Progenitor cell of endocrine pancreas (in vitro differentiated cells): ENCODE data around the gene GLYATL1. TPM values are rescaled to one million over a fixed set of nuclear protein-coding genes. Genes with fewer than 3 reads are reported as not detected.

Source experiments
- DNase-seq: peaks from one replicate; pipeline ENCODE4 v3.0.0; 2021; ENCODE audit warnings: low spot score; ENCODE audit not compliant: unreplicated experiment
- H3K27ac Mint-ChIP-seq: 2 replicates; pipeline ENCODE4 v1.8.0; 2021; ENCODE audit warnings: mild to moderate bottlenecking, moderate library complexity, mixed read lengths
- H3K27me3 Mint-ChIP-seq: 2 replicates; pipeline ENCODE4 v1.8.0; 2021; ENCODE audit warnings: mixed read lengths
- H3K36me3 Mint-ChIP-seq: 2 replicates; pipeline ENCODE4 v1.8.0; 2022; ENCODE audit warnings: mixed read lengths; ENCODE audit not compliant: insufficient read depth
- H3K4me1 Mint-ChIP-seq: 2 replicates; pipeline ENCODE4 v1.8.0; 2021; ENCODE audit warnings: low read depth, mixed read lengths
- H3K4me3 Mint-ChIP-seq: 2 replicates; pipeline ENCODE4 v1.8.0; 2021; ENCODE audit warnings: low read depth, mild to moderate bottlenecking, moderate library complexity, mixed read lengths
- H3K9me3 Mint-ChIP-seq: 2 replicates; pipeline ENCODE4 v1.8.0; 2021; ENCODE audit warnings: low read depth, mixed read lengths
- CTCF ChIP-seq: fragments of 200-600 bp; sonication (generic); IDR thresholded peaks from one replicate; pipeline ENCODE4 v1.5.0; 2021; ENCODE audit warnings: antibody characterized with exemption, mild to moderate bottlenecking; ENCODE audit not compliant: unreplicated experiment
- total RNA-seq: library from RNA; stranded (reverse); gene quantifications from 2 replicates; pipeline ENCODE4 v1.2.1, GENCODE V29; 2021

The GLYATL1 gene
- total RNA-seq, 1 donor from 2014 or later, result 25.3 TPM

DNA sequence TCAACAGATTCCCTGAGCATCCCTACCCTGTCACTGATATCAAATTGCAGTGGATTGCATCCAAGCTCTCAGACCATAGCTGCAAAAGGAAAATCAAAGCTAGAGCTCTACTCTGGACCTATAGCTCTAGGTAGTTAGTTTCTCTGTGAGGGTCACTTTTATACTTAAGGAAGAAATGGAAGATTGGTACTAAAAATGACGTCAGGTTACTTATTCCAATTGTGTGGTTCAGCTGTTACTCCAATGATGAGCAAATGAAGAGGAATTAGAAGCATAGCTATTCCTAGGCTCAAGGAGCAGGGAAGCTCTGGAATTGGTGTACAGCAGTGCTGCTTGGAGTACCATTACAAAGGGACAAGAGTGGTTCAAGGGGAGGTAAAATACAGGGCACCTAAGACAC, 36.4 kb upstream of the GLYATL1 start:
- peaks cover 33% of the 10 kb centered on the region for H3K27me3 Mint-ChIP-seq

GRCh38 chr11:58905011-58905720, 34.1 kb upstream of the GLYATL1 start:
- peaks cover 26% of the 10 kb centered on the region for H3K4me1 Mint-ChIP-seq

More for the DNA sequence above, 36.4 kb upstream of the GLYATL1 start:
- no peak overlapping the region for H3K4me3 Mint-ChIP-seq
- no peaks in the 10 kb centered on the region for H3K9me3 Mint-ChIP-seq
- no peaks in the 10 kb centered on the region for H3K36me3 Mint-ChIP-seq
- no peak overlapping the region for H3K27ac Mint-ChIP-seq
- TF ChIP-seq CTCF, result no peak
- H3K4me1 Mint-ChIP-seq, result peaks cover 22% of the 10 kb centered on the region
- no peak for DNase-seq

GRCh38 chr11:58905721-58906547, 33.4 kb upstream of the GLYATL1 start:
- Mint-ChIP-seq H3K4me3 (peak overlapping the region; percentile 76), H3K4me1 (peaks cover 26% of the 10 kb centered on the region), H3K27ac (no peak overlapping the region), H3K9me3 (no peaks in the 10 kb centered on the region), H3K27me3 (peaks cover 36% of the 10 kb centered on the region), H3K36me3 (no peaks in the 10 kb centered on the region)
- DNase-seq, result peak; percentile 47
- peak; percentile 56 for TF ChIP-seq CTCF

More at GRCh38 chr11:58905011-58905720, 34.1 kb upstream of the GLYATL1 start:
- Mint-ChIP-seq H3K27ac (no peak overlapping the region), H3K27me3 (peaks cover 36% of the 10 kb centered on the region), H3K9me3 (no peaks in the 10 kb centered on the region), H3K36me3 (no peaks in the 10 kb centered on the region), H3K4me3 (peak overlapping the region; percentile 76)
- TF ChIP-seq CTCF, result no peak
- no peak for DNase-seq

GRCh38 chr11:58907780-58908179, 31.5 kb upstream of the GLYATL1 start:
- Mint-ChIP-seq H3K4me3 (no peak overlapping the region), H3K27me3 (peaks cover 30% of the 10 kb centered on the region)
- no peak for DNase-seq

More at GRCh38 chr11:58907780-58908179, 31.5 kb upstream of the GLYATL1 start:
- Mint-ChIP-seq H3K4me1 (peaks cover 30% of the 10 kb centered on the region), H3K9me3 (no peaks in the 10 kb centered on the region), H3K36me3 (no peaks in the 10 kb centered on the region), H3K27ac (no peak overlapping the region)
- no peak for TF ChIP-seq CTCF
